Astrocyte (in vitro differentiated cells and primary cell): Measurements from ENCODE around the gene ZNF431. TPM values are rescaled to one million over a fixed set of nuclear protein-coding genes. Genes with fewer than 3 reads are reported as not detected.

Experiments
- DNase-seq: peaks from one replicate; pipeline ENCODE4 v3.0.0-alpha.2; 2010; ENCODE audit warnings: low read depth
- FAIRE-seq: peaks from 2 replicates; lab custom pipeline; 2011; peaks lifted over from hg19 to GRCh38; lab: Jason Lieb, UNC
- H2AFZ ChIP-seq: 2 replicates; pipeline ENCODE4 v1.6.0; 2012; ENCODE audit warnings: low read depth, low read length, inconsistent platforms
- H3K27ac ChIP-seq: 2 replicates; pipeline ENCODE4 v1.5.1; 2011; ENCODE audit warnings: low read depth, low read length, inconsistent platforms
- H3K27me3 ChIP-seq: 2 replicates; pipeline ENCODE4 v1.6.0; 2011; ENCODE audit warnings: low read length, inconsistent platforms; ENCODE audit not compliant: insufficient read depth
- H3K36me3 ChIP-seq: 2 replicates; pipeline ENCODE4 v1.5.1; 2011; ENCODE audit warnings: low read length, inconsistent platforms; ENCODE audit not compliant: insufficient read depth
- H3K4me1 ChIP-seq: 2 replicates; pipeline ENCODE4 v1.5.1; 2011; ENCODE audit warnings: low read length, inconsistent platforms; ENCODE audit not compliant: insufficient read depth
- H3K4me2 ChIP-seq: 2 replicates; pipeline ENCODE4 v1.6.0; 2012; ENCODE audit warnings: low read length, inconsistent platforms
- H3K4me3 ChIP-seq: 2 replicates; pipeline ENCODE4 v1.5.1; 2011; ENCODE audit warnings: low read depth, mild to moderate bottlenecking, low read length, inconsistent platforms; ENCODE audit not compliant: insufficient read depth
- H3K79me2 ChIP-seq: 2 replicates; pipeline ENCODE4 v1.6.0; 2012; ENCODE audit warnings: mild to moderate bottlenecking, low read length, inconsistent platforms; ENCODE audit not compliant: insufficient read depth
- H3K9ac ChIP-seq: 2 replicates; pipeline ENCODE4 v1.6.0; 2012; ENCODE audit warnings: mild to moderate bottlenecking, low read length, inconsistent platforms
- H3K9me3 ChIP-seq: 2 replicates; pipeline ENCODE4 v1.5.1; 2012; ENCODE audit warnings: low read depth, mild to moderate bottlenecking, low read length, inconsistent platforms; ENCODE audit not compliant: insufficient read depth
- H4K20me1 ChIP-seq: 2 replicates; pipeline ENCODE4 v1.6.0; 2012; ENCODE audit warnings: low read length, inconsistent platforms; ENCODE audit not compliant: insufficient read depth
- H3K27ac Mint-ChIP-seq: one replicate; pipeline ENCODE4 v1.8.0; 2021; ENCODE audit warnings: mild to moderate bottlenecking, mixed read lengths; ENCODE audit not compliant: unreplicated experiment
- H3K27me3 Mint-ChIP-seq: one replicate; pipeline ENCODE4 v1.8.0; 2021; ENCODE audit warnings: low read depth, mixed read lengths; ENCODE audit not compliant: unreplicated experiment
- H3K36me3 Mint-ChIP-seq: one replicate; pipeline ENCODE4 v1.8.0; 2021; ENCODE audit warnings: low read depth, mixed read lengths; ENCODE audit not compliant: unreplicated experiment
- H3K4me1 Mint-ChIP-seq: one replicate; pipeline ENCODE4 v1.8.0; 2021; ENCODE audit warnings: low read depth, mixed read lengths; ENCODE audit not compliant: unreplicated experiment
- H3K4me3 Mint-ChIP-seq: one replicate; pipeline ENCODE4 v1.8.0; 2021; ENCODE audit warnings: mild to moderate bottlenecking, moderate library complexity, mixed read lengths; ENCODE audit not compliant: unreplicated experiment
- H3K9me3 Mint-ChIP-seq: one replicate; pipeline ENCODE4 v1.8.0; 2021; ENCODE audit warnings: mild to moderate bottlenecking, mixed read lengths; ENCODE audit not compliant: unreplicated experiment
- EZH2 ChIP-seq: IDR thresholded peaks from 2 replicates; pipeline ENCODE4 v1.6.1; 2012; ENCODE audit warnings: mild to moderate bottlenecking, low read length, inconsistent platforms; ENCODE audit not compliant: insufficient read depth
- total RNA-seq: library from RNA; stranded (reverse); gene quantifications from 2 replicates; pipeline ENCODE4 v1.2.1, GENCODE V29; 2021
- TF ChIP-seq, protein P1 (sequence below): IDR thresholded peaks from 2 replicates; pipeline ENCODE4 v1.5.1; 2011; ENCODE audit warnings: low read depth, mild to moderate bottlenecking, inconsistent platforms, low read length, moderate library complexity; ENCODE audit not compliant: insufficient read depth

ZNF431 gene
- total RNA-seq, 1 donor from 2014 or later: 29.4 TPM

GRCh38 chr19:21197590-21198295, 55.9 kb downstream of the ZNF431 start:
- no peaks in the 10 kb centered on the region for H3K27me3 ChIP-seq

DNA sequence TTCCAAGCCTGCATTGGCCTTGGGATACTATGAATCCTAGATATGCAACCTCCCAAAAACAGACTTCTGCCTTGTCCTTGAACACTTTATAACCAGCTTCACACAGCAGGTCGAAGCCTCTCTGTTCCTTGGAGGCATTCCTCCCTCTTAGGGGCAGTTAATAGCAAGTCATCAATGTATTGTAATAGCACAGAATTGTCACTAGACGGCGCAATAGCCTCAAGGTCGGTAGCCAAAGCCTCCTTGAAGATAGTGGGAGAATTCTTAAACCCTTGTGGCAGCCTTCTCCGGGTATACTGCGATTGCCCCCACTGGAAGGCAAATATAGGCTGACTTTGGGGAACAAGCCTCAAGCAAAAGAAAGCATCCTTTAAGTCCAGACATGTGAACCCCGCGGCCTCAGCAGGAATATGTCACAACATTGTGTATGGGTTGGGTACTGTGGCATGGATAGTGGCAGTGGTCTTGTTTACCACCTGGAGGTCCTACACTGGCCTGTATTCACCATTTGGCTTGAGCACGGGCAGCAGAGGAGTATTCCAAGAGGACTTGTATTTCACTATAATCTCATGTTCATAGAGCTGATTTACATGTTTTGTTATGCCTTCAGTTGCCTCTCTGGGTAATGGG, 61.1 kb downstream of the ZNF431 start:
- Histone ChIP-seq H3K9me3 (peaks cover 14% of the 10 kb centered on the region), H3K27me3 (no peaks in the 10 kb centered on the region), H3K36me3 (no peaks in the 10 kb centered on the region), H3K27ac (no peak overlapping the region), H2AFZ (no peak overlapping the region), H3K79me2 (no peaks in the 10 kb centered on the region), H4K20me1 (no peaks in the 10 kb centered on the region), H3K9ac (no peak overlapping the region), H3K4me2 (no peak overlapping the region), H3K4me3 (no peak overlapping the region), H3K4me1 (no peaks in the 10 kb centered on the region)
- TF ChIP-seq, protein P1, sequence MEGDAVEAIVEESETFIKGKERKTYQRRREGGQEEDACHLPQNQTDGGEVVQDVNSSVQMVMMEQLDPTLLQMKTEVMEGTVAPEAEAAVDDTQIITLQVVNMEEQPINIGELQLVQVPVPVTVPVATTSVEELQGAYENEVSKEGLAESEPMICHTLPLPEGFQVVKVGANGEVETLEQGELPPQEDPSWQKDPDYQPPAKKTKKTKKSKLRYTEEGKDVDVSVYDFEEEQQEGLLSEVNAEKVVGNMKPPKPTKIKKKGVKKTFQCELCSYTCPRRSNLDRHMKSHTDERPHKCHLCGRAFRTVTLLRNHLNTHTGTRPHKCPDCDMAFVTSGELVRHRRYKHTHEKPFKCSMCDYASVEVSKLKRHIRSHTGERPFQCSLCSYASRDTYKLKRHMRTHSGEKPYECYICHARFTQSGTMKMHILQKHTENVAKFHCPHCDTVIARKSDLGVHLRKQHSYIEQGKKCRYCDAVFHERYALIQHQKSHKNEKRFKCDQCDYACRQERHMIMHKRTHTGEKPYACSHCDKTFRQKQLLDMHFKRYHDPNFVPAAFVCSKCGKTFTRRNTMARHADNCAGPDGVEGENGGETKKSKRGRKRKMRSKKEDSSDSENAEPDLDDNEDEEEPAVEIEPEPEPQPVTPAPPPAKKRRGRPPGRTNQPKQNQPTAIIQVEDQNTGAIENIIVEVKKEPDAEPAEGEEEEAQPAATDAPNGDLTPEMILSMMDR: no peak
- TF ChIP-seq EZH2: no peak
- no peak for FAIRE-seq
- Mint-ChIP-seq H3K9me3 (peaks cover 5% of the 10 kb centered on the region), H3K36me3 (peaks cover 2% of the 10 kb centered on the region), H3K4me3 (no peak overlapping the region), H3K27ac (no peak overlapping the region), H3K27me3 (no peaks in the 10 kb centered on the region), H3K4me1 (peaks cover 33% of the 10 kb centered on the region)
- peak; percentile 2 for DNase-seq

More at GRCh38 chr19:21197590-21198295, 55.9 kb downstream of the ZNF431 start:
- no peak overlapping the region for H2AFZ ChIP-seq
- no peak overlapping the region for H3K4me2 ChIP-seq
- Mint-ChIP-seq H3K4me1 (peaks cover 32% of the 10 kb centered on the region), H3K4me3 (no peak overlapping the region), H3K27ac (peak overlapping the region; percentile 56), H3K36me3 (no peaks in the 10 kb centered on the region), H3K27me3 (no peaks in the 10 kb centered on the region), H3K9me3 (no peaks in the 10 kb centered on the region)
- no peaks in the 10 kb centered on the region for H3K79me2 ChIP-seq
- no peak for TF ChIP-seq EZH2
- TF ChIP-seq, protein P1: no peak
- FAIRE-seq: no peak
- no peaks in the 10 kb centered on the region for H3K4me1 ChIP-seq
- no peaks in the 10 kb centered on the region for H4K20me1 ChIP-seq
- no peak overlapping the region for H3K27ac ChIP-seq
- H3K9ac ChIP-seq: no peak overlapping the region
- peaks cover 6% of the 10 kb centered on the region for H3K9me3 ChIP-seq
- DNase-seq: no peak
- H3K36me3 ChIP-seq: no peaks in the 10 kb centered on the region
- no peak overlapping the region for H3K4me3 ChIP-seq
